Glomerular endothelial cell (primary cell): ENCODE measurements around the gene PTCH1. TPM values are rescaled to one million over a fixed set of nuclear protein-coding genes. Genes with fewer than 3 reads are reported as not detected.

Experiments
- DNase-seq: peaks from one replicate; pipeline ENCODE4 v3.0.0-alpha.2; 2011; ENCODE audit warnings: low read depth, low spot score; ENCODE audit errors: extremely low read depth
- total RNA-seq: library from RNA; depleted of rRNA; stranded (reverse); fragments of >200 nt; gene quantifications from 2 replicates; pipeline ENCODE4 v1.2.3, GENCODE V29; 2015

Gene PTCH1
- total RNA-seq, 1 donor from 2014 or later, result 4.7 TPM

- no peak for DNase-seq
These were observed 70.5 kb downstream of the PTCH1 start for GRCh38 chr9:95446259-95446658.

GRCh38 chr9:95444160-95444559 is 72.6 kb downstream of the PTCH1 start:
- DNase-seq, result no peak

- DNase-seq, result no peak
These were observed 73.5 kb downstream of the PTCH1 start for GRCh38 chr9:95443301-95443700.

DNA sequence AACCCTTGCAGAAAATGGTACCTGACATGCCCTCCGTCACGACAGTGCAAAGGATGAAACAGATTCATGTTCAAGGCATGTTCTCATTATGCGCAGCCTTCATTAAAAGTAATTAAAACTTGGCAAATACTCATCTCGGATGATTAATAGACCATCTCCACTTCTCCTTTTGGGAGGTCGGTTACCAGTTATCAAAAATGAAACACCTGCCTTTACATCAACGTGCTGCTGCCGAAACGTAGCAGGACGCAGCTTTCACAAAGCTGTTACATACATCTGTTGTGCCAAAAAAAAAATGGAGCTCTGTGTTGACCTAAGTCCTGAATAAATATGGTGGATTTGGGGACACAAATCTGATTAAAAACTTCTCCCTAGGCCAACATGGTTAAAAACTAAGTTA is 75.7 kb downstream of the PTCH1 start:
- no peak for DNase-seq

- no peak for DNase-seq
These were observed 76.3 kb downstream of the PTCH1 start for GRCh38 chr9:95440447-95440846.

DNA sequence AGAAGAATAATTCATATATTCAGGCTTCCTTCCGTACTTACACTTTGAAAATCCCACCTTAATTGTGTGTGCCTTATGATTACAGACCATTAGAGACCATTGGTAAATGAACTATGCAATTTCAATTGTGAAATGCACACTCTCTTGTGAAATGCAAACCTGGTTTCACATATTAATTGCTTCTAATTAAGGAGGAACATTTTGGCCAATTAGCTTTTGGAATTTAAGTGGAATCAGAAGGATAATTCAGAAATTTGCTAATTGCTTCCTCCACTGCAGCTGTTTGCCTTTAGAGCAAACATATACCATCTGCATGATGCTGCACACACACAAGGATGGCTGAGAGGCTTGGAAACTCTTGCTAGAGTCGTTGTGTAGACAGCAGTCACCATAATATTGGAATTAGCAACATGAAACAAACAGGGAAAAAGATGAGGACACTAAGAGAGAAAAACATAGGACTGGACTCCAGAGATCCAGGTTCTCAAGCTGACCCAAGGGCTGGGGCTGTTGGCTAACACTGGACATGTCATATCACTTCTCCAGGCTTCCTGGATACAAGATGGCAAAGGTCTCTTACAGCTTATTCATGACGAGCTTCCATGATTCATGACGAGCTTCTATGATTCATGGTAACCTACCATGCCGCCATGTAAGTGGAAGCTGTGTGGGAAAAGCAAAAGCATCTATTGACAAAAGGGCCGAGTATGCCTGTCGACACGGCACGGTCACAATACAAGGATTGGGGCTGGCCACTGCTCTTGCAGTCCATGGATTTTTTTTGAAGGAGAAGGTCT is 78.0 kb downstream of the PTCH1 start:
- no peak for DNase-seq

DNA sequence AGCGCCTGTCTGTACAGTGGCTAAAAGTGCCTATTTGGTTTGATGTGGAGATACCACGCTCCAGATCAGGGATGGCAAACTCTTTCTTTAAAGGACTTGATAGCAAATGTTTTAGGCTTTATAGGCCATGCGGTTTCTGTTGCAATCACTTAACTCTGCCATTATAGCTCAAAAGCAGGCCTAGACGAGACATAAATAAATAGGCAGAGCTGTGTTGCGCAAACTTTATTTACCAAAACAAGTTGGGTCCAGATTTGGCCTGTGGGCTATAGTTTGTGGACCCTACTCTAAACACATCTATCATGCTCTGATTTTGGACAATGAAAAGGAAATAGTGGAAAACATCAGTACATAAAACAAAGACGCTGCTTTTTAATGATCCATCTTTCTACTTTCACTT is 79.2 kb downstream of the PTCH1 start:
- DNase-seq, result no peak

DNA sequence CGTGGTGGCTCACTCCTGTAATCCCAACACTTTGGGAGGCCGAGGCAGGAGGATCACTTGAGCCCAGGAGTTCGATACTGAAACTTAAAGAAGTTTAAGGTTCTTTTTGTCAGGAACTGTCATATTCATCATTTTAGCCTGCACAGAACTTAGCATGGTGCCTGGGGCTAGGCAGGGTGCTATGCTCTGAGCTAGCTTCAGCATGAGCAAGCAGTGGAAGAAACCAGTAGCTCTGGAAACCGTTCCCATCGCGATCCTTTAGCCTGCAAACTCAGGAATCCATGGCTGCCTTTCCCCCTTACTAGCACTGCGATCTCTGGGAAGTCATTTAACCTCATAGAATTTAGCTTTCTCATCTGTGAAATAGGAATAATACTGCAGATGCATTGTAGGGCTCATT is 80.4 kb downstream of the PTCH1 start:
- no peak for DNase-seq

DNA sequence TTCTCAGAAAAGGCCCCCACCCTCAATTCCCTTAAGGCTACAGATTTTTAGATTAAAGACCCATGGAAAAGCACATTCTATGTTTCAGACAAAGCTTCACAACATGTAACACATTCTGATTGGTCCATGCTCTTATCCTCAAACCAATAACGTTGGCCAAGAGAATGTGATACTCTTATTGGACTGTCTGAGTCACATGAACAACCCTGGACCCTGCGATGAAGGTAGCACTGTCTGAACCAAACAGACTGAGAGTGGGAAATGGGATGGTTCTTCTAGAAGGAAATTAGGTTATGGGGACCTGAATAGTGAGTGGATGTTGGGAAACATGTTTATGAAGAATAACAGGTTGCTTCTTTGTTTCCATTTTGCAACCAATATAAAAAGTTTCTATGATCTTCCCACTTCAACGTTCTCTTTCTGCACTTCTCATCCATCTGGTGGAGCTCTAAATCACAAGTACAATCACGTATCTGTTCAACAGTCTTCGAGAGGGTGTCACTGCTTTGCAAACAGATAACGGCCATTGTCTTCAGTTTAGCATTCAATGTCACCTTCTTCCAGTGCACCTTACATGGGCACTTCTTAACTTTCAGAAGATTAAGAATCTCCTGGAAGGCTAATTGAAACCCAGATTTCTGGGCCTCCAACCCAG is 81.6 kb downstream of the PTCH1 start:
- DNase-seq, result no peak

GRCh38 chr9:95434116-95435073 is 82.4 kb downstream of the PTCH1 start:
- no peak for DNase-seq

DNA sequence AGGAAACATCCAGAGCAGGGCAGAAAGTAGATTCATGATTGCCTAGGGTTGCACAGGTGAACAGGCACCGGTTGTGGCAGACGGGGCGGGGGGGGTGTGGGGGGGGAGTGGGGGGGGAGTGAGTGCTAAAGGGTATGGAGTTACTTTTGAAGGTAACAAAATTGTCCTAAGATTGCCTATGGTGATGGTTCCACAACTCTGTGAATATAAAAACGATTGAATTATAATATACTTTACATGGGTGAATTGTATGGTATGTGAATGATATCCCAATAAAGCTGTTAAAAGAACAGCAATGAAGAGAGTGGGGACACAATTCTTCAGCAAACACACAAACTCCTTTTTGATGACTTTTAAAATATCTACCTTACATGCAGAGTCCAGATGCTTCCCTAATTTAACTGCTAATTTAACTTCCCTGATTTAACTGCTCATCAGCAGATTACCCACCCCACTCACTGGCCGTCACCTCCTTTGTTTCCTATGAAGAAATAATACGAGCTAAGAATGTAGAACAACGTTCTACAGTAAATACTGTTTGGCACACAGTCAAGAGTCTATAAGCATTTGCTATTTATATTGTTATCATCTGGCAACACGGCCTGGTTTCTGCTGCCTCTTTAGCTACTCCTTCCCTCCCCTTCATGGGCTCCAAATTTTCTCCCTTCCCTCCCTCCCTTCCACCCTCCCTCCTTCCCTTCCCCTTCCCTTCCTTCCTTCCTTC is 83.5 kb downstream of the PTCH1 start:
- no peak for DNase-seq

- no peak for DNase-seq
These were observed 85.5 kb downstream of the PTCH1 start for GRCh38 chr9:95431286-95431685.

DNA sequence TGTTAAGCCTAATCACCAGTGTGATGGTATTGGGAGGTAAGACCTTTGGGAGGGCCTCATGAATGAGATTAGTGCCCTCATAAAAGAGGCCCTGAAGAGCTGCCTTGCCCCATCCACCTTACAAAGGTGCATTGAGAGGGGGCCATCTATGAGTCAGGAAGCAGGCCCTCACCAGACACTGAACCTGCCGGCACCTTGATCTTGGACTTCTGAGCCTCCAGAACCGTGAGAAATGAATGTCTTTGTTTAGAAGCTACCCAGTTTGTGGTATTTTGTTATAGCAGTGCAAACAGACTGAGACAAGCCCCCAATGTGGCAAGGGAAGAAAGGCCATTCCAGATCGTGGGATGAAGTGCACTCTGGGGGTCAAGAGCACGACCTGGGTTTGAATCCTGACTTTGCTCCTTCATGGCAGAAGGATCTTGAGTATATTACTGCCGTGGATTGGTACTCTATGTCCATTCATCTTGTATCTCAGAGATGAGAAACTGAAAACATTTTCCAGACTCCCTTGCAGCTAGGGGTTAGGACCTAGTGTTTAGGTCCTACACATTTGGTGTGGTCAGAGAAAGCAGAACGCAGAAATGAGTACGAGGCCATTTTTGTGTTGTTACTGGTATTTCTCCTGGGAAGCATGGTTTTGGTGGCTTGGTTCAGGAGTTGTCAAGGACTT is 86.7 kb downstream of the PTCH1 start:
- no peak for DNase-seq

DNA sequence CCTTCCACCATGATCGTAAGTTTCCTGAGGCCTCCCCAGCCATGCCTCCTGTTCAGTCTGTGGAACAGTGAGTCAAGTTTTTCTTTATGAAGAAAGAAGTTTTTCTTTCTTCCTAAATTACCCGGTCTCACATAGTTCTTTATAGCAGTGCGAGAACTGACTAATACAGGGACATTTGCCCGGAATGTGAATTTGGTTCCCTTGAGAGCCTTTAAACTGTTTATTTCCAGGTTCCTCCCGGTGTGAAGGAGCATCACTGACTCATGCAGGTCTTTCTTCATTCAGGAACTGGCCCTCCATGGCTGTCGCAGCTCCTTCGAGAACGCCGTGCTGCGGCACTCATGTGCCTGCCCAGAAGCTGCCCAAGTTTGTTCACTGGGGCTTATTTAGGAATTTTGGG is 87.7 kb downstream of the PTCH1 start:
- DNase-seq, result no peak

DNA sequence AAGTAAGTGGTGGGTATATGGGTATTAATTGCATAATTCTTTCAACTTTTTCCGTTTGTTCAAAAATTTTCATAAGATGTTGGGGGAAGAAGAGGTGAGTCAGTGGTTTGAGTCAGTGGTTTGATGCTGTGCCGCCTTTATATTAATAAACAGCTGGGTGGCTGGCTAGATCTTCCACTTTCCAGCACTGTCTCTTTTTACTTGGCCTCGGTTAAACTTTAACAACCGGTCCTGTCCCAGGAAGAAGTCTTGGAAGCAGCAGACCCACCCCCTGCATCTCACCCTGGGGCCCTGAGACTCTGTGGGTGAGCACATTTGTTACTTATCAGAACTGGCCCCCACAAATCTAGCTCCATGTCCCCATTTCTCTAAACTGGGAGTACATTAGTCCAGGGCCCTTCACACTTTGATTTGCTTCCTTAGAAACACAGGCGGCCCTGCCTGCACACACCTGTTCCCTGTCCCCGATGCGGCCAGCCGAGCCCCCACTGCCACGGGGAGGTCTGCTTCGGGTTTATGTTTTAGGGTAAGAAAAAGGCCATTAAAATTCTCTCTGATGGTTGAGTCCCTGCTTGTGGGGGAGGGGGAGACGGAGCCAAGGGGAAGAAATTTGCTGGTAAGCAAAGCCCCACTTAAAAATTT is 90.7 kb downstream of the PTCH1 start:
- DNase-seq, result no peak

GRCh38 chr9:95422650-95423049 is 94.1 kb downstream of the PTCH1 start:
- DNase-seq, result no peak

- no peak for DNase-seq
These were observed 96.3 kb downstream of the PTCH1 start for GRCh38 chr9:95420518-95420917.

DNA sequence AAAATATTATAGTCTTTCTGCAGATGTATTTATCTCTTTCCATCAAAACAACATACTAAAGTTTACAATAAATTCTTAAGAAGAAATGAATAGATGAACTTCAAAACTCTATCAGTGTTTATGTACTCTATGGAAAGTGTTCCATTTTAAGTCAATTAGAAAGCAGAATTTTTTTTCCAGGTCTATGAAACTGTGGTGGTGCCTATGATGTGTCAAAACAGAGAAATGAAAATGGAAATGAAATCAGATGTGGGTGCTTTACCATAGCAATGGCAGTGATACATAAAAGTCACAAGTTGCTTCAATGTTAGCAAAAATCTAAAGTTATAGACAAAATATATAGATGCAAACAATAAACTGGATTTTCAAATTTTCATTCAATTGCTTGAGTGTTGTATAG is 97.3 kb downstream of the PTCH1 start:
- no peak for DNase-seq

DNA sequence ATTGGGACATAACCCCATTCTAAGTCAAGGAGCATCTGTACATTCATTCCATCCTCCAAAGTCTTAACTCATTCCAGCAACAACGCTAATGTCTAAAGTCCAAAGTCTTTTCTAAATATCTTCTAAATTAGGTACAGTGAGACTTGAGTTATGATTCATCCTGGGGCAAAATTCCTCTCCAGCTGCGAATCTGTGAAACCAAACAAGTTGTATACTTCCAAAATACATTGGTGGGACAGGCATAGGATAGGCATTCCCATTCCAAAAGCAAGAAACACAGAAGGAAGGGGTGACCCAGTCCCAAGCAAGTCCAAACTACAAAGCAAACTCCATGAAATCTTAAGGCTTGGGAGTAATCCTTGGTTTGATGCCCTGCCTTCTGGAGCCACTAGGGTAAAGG is 101.6 kb downstream of the PTCH1 start:
- no peak for DNase-seq

- DNase-seq, result no peak
These were observed 103.0 kb downstream of the PTCH1 start for GRCh38 chr9:95413793-95414192.
